WERI-Rb-1 (cell line): ENCODE measurements around the gene MEN1.

Experiments
- DNase-seq: peaks from one replicate; pipeline ENCODE4 v3.0.0-alpha.2; 2020
- H3K27ac ChIP-seq: fragments of 250-450 bp; sonication (Bioruptor Pico); 2 replicates; pipeline ENCODE4 v1.5.1; 2020; ENCODE audit warnings: mild to moderate bottlenecking, moderate library complexity
- H3K27me3 ChIP-seq: fragments of 250-450 bp; sonication (Bioruptor Pico); 2 replicates; pipeline ENCODE4 v1.5.1; 2021; ENCODE audit warnings: mild to moderate bottlenecking, low read depth, moderate library complexity; ENCODE audit not compliant: insufficient read depth, severe bottlenecking
- H3K36me3 ChIP-seq: fragments of 250-450 bp; sonication (Bioruptor Pico); 2 replicates; pipeline ENCODE4 v1.5.1; 2020; ENCODE audit warnings: mild to moderate bottlenecking, moderate library complexity
- H3K4me3 ChIP-seq: 2 replicates; pipeline ENCODE4 v1.5.1; 2011; ENCODE audit warnings: low read depth, mild to moderate bottlenecking, control low read depth, low read length
- H3K9me3 ChIP-seq: fragments of 250-450 bp; sonication (Bioruptor Pico); 2 replicates; pipeline ENCODE4 v1.5.1; 2021; ENCODE audit warnings: mild to moderate bottlenecking, moderate library complexity; ENCODE audit not compliant: severe bottlenecking
- CTCF ChIP-seq: IDR thresholded peaks from 2 replicates; pipeline ENCODE4 v1.5.1; 2011; ENCODE audit warnings: low read depth, mild to moderate bottlenecking, control low read depth, inconsistent platforms, low read length

Gene MEN1

DNA sequence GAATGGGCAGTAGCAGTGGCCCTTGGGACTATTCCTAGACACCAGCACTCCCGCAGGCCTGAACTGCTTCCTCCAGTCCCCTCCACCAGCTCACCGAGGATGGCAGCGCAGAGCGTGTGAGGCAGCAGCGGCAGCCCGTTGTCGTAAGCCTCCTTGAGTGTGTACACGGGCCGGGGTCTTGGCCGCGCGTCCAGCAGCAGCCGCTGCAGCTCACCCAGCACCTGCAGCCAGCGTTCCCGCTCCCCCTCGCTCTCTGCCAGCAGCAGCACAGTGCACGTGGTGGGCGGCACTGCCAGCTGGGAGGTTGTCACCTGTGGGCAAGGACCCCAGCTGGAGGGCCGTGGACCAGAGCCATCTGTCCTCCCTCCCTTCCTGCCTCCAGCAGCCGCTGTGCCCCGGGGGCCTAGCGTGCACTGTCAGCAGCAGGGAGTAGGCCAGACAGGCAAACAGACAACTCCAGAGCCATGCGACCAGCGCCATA is 21.1 kb upstream of the MEN1 start:
- no peak for TF ChIP-seq CTCF
- peaks cover 45% of the 10 kb centered on the region for H3K36me3 ChIP-seq
- H3K4me3 ChIP-seq = no peak overlapping the region
- H3K9me3 ChIP-seq = no peaks in the 10 kb centered on the region
- no peak for DNase-seq
- H3K27me3 ChIP-seq = no peaks in the 10 kb centered on the region
- no peak overlapping the region for H3K27ac ChIP-seq

DNA sequence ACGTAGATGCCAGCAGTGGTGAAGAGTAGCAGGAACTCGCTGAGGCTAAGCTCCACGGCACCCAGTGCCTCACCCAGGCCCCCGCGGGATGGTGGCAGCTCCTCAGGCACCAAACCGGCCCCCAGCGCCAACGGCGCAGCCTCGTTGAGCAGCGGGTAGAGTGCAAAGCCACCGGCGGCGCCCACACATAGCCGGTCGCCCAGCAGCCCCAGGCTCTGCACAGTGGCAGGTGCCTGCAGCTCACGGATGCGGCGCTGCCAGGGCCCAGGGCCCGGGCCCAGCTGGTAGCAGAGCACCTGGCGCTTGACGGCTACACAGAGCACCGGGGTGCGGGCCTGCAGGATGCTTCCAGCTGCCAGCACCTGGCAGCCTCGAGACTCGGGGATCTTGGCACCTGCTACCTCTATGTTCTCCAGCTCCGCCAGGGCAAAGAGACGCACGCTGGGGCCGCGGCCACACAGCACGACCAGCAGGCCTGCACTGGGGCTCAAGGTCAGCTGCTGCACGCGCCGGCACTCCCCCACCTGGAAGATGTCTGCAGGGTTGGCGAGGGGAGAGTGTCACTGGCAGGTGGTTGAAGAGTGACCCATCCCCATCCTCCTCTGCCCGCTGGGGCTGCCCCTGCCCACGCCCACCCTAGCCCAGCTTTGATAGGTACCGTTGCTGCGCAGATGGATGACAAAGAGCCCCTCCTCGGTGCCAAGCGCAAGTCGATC is 19.3 kb upstream of the MEN1 start:
- no peak for TF ChIP-seq CTCF
- H3K27me3 ChIP-seq = no peaks in the 10 kb centered on the region
- no peak overlapping the region for H3K27ac ChIP-seq
- DNase-seq = no peak
- no peaks in the 10 kb centered on the region for H3K9me3 ChIP-seq
- no peak overlapping the region for H3K4me3 ChIP-seq
- H3K36me3 ChIP-seq = peaks cover 36% of the 10 kb centered on the region

DNA sequence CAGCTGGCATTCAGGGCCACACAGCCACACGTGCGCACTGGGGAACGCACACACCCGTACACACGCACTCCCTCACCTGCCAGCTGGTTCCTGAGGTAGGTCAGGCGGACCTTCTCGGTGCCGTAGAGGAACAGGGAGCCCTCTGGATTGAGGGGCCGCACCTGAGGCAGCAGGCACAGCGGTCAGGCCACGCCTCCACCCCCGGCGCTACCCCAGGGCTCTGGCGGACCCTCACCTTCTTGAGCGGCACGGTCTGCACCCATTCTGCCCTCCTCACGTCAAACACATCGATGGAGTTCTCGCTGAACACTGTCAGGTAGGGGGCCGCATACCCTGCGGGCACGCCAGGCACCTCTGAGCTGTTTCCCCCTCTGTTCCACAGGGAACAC is 17.1 kb upstream of the MEN1 start:
- Histone ChIP-seq H3K36me3 (peaks cover 25% of the 10 kb centered on the region), H3K9me3 (no peaks in the 10 kb centered on the region), H3K27me3 (no peaks in the 10 kb centered on the region), H3K4me3 (no peak overlapping the region), H3K27ac (no peak overlapping the region)
- DNase-seq = no peak
- TF ChIP-seq CTCF = no peak

DNA sequence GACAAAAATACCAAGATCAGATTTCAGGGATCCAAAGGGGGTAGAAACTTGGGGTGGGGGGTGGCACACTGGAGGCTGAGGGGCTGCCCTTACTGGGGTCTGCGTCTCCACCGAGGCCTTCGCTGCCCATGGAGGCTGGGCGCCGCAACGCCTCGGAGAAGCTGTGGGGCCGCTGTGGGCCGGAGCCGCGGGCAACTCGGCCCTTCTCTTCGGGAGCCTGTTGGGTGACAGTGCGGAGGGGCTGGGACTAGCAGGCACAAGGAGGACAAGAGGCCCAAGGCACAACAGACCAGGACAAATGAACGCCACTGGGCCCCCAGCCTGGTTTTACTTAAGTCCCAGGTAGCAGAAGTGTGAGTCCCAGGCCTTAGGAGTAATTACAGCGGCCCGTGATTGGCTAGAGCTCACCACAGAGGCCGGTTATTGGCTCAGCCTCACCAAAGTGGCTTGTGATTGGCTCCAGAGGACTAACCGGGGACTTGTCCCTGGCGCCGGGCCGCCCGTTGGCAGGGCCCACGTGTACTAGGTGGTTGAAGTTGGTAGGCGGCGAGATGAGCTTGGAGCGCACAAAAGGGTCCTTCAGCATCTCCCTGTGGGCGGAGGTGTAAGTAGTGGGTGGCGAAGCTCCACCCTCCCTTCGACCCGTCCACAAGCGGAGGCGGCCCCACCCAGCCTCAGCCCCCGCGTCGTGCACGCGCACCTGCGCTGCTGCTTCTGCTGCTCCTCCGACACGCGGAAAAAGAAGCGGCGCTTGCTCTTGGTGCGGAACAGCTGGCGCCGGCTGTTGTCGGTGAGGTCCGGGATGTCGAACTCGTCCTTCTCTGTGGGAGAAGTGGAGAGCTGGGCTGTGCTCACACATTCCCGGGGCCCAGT is 16.5 kb upstream of the MEN1 start:
- Histone ChIP-seq H3K27me3 (no peaks in the 10 kb centered on the region), H3K9me3 (no peaks in the 10 kb centered on the region), H3K4me3 (no peak overlapping the region), H3K27ac (no peak overlapping the region), H3K36me3 (peaks cover 19% of the 10 kb centered on the region)
- DNase-seq = no peak
- TF ChIP-seq CTCF = no peak

GRCh38 chr11:64826062-64826461 is 15.7 kb upstream of the MEN1 start:
- DNase-seq = no peak
- TF ChIP-seq CTCF = no peak
- Histone ChIP-seq H3K36me3 (peaks cover 16% of the 10 kb centered on the region), H3K27me3 (no peaks in the 10 kb centered on the region), H3K4me3 (no peak overlapping the region), H3K9me3 (no peaks in the 10 kb centered on the region), H3K27ac (no peak overlapping the region)
